ENCODE data around the gene NRXN3. TPM values are rescaled to one million over a fixed set of nuclear protein-coding genes. Genes with fewer than 3 reads are reported as not detected.

The NRXN3 gene
- total RNA-seq, 2 experiments from 2014 or later = not detected

- ChIA-PET CTCF (no interaction called here), POLR2A (no interaction called here)
- H3K9me3 Mint-ChIP-seq = no peaks in the 10 kb centered on the region
- no peak for DNase-seq
- H3K27ac Mint-ChIP-seq = no peak overlapping the region
- H3K36me3 Mint-ChIP-seq = no peaks in the 10 kb centered on the region
- H3K4me3 Mint-ChIP-seq = no peak overlapping the region
- intact Hi-C loops (cut with micrococcal nuclease) = no loop called here
- no peaks in the 10 kb centered on the region for H3K27me3 Mint-ChIP-seq
- no peaks in the 10 kb centered on the region for H3K4me1 Mint-ChIP-seq (ENCODE audit: low read depth)
Measured at GRCh38 chr14:79528828-79529416, 1358.7 kb downstream of the NRXN3 start.

GRCh38 chr14:79530555-79530954, 1360.4 kb downstream of the NRXN3 start:
- Mint-ChIP-seq H3K27ac (no peak overlapping the region), H3K4me1 (ENCODE audit: low read depth) (no peaks in the 10 kb centered on the region), H3K27me3 (no peaks in the 10 kb centered on the region), H3K9me3 (peaks cover 6% of the 10 kb centered on the region), H3K36me3 (no peaks in the 10 kb centered on the region), H3K4me3 (no peak overlapping the region)
- ChIA-PET POLR2A (no interaction called here), CTCF (no interaction called here)
- intact Hi-C loops (cut with micrococcal nuclease) = no loop called here
- no peak for DNase-seq

DNA sequence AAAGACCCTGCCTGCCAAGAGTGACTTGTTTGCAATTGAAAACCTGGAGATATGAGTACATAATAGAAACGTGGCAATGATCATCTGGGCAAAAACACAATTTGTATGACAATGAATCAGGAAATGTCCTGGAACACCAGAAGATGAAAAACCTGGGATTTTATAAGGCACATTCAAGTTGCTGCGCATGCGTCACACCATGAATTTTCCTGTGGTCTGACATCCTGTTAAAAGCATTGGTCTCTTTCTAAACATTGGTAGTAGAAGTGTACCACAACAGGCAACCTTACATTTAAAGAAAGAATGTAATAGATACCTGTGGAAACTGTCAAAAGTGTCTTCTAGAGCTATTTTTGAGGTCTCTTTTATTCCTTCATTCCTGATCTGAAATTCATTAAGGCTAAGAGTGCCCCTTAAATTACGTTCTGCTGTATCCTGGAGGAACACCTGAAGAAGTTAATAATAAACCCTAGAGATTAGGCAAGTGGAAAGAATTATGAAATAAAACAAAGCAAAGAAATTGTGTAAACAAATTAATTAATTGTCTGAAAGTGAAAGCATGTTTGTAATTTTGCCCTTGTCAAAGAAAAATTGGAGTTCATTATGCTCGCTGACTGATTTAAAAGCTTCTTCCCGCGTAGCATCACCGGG, 1364.7 kb downstream of the NRXN3 start:
- Mint-ChIP-seq H3K27me3 (no peaks in the 10 kb centered on the region), H3K4me1 (ENCODE audit: low read depth) (no peaks in the 10 kb centered on the region), H3K36me3 (no peaks in the 10 kb centered on the region), H3K27ac (no peak overlapping the region), H3K4me3 (no peak overlapping the region), H3K9me3 (peaks cover 20% of the 10 kb centered on the region)
- POLR2A ChIA-PET = no interaction called here
- CTCF ChIA-PET = no interaction called here
- DNase-seq = no peak
- intact Hi-C loops (cut with micrococcal nuclease) = no loop called here

- H3K27me3 Mint-ChIP-seq = no peaks in the 10 kb centered on the region
- ChIA-PET POLR2A (no interaction called here), CTCF (no interaction called here)
- H3K9me3 Mint-ChIP-seq = peaks cover 15% of the 10 kb centered on the region
- H3K27ac Mint-ChIP-seq = no peak overlapping the region
- intact Hi-C loops (cut with micrococcal nuclease) = no loop called here
- no peak for DNase-seq
- H3K4me1 Mint-ChIP-seq (ENCODE audit: low read depth) = no peaks in the 10 kb centered on the region
- no peak overlapping the region for H3K4me3 Mint-ChIP-seq
- no peaks in the 10 kb centered on the region for H3K36me3 Mint-ChIP-seq
Measured at GRCh38 chr14:79540394-79540793, 1370.2 kb downstream of the NRXN3 start.

- H3K4me1 Mint-ChIP-seq (ENCODE audit: low read depth) = no peaks in the 10 kb centered on the region
- H3K27me3 Mint-ChIP-seq = no peaks in the 10 kb centered on the region
- ChIA-PET POLR2A (no interaction called here), CTCF (no interaction called here)
- no peak for DNase-seq
- intact Hi-C loops (cut with micrococcal nuclease) = no loop called here
- H3K27ac Mint-ChIP-seq = no peak overlapping the region
- no peak overlapping the region for H3K4me3 Mint-ChIP-seq
- H3K9me3 Mint-ChIP-seq = peaks cover 12% of the 10 kb centered on the region
- H3K36me3 Mint-ChIP-seq = no peaks in the 10 kb centered on the region
Measured at GRCh38 chr14:79542121-79542520, 1371.9 kb downstream of the NRXN3 start.

DNA sequence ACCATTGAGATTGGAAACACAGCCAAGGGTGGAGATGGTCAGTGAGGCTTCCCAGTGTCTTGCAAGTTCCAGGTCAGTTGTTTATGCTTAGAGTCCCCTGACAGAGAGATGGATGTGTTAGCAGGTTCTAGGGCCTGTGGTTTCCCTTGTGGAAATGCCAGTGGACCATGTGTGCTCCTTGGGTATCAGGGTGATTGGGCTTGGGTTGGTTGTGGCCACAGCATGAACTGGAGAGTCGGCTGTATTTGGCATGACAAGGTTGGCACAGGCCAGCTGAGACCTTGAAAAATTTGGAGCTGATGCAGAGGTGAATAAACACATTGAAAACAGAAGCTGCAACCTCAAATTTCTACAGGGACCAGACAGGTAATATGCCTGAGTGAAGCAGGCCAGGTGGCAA, 1373.2 kb downstream of the NRXN3 start:
- no peaks in the 10 kb centered on the region for H3K27me3 Mint-ChIP-seq
- intact Hi-C loops (cut with micrococcal nuclease) = no loop called here
- H3K4me1 Mint-ChIP-seq (ENCODE audit: low read depth) = no peaks in the 10 kb centered on the region
- POLR2A ChIA-PET = no interaction called here
- no peaks in the 10 kb centered on the region for H3K36me3 Mint-ChIP-seq
- H3K9me3 Mint-ChIP-seq = peaks cover 9% of the 10 kb centered on the region
- no peak overlapping the region for H3K4me3 Mint-ChIP-seq
- CTCF ChIA-PET = no interaction called here
- H3K27ac Mint-ChIP-seq = no peak overlapping the region
- no peak for DNase-seq

DNA sequence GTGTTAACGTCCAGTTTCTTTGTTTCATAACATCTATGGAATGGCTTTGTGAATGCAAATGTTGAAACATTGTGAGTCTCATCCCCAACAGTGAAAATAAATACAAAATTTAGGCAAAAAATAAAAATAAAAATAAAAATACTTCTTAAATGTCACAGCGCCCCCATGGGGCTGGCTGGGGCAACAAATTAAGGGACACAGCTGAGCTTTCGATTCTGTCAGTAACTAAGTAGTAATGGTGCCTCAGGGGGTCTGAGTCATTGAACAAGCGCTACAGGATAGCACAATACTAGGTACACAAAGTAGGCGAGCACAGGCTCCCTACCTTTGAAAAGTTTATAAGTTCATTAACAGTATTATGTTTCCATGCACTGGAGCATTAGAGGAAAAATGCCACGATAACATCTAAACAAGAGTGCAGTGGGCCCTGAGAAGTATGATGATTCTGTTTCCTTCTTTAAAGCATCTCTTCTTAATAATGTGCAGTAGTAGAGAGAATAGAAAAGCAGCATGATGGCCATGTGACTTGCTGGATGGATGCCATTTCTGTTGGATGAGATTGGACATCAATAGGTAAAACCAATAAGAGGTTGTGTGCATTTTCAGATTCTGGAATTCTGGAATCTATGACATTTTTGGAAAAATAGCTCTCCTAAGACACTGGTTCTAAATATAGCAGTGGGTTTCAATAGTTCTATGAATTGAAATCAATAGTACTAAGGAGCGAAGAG, 1374.0 kb downstream of the NRXN3 start:
- no peak for DNase-seq
- POLR2A ChIA-PET = no interaction called here
- H3K4me3 Mint-ChIP-seq = no peak overlapping the region
- peaks cover 7% of the 10 kb centered on the region for H3K9me3 Mint-ChIP-seq
- CTCF ChIA-PET = no interaction called here
- H3K27me3 Mint-ChIP-seq = no peaks in the 10 kb centered on the region
- H3K4me1 Mint-ChIP-seq (ENCODE audit: low read depth) = no peaks in the 10 kb centered on the region
- intact Hi-C loops (cut with micrococcal nuclease) = no loop called here
- no peaks in the 10 kb centered on the region for H3K36me3 Mint-ChIP-seq
- no peak overlapping the region for H3K27ac Mint-ChIP-seq

DNA sequence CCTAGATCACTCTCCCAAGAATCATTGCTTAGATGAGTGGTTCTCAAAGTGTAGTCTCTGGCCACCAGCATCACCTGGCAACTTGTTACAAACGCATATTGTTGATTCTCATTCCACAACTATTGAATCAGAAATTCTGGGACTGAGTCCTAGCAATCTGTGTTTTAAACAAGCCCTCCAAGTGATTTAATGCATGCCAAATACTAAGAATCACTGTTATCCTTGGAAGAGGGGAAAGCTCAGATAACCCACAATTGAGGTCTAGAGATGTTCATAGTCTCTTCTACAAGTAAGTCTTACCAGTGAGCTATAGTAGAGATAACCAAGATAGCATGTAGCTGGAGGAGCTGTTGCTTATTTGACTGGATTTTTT, 1374.5 kb downstream of the NRXN3 start:
- H3K27ac Mint-ChIP-seq = no peak overlapping the region
- ChIA-PET POLR2A (no interaction called here), CTCF (no interaction called here)
- no peaks in the 10 kb centered on the region for H3K4me1 Mint-ChIP-seq (ENCODE audit: low read depth)
- peaks cover 6% of the 10 kb centered on the region for H3K9me3 Mint-ChIP-seq
- no peaks in the 10 kb centered on the region for H3K27me3 Mint-ChIP-seq
- no peak for DNase-seq
- H3K4me3 Mint-ChIP-seq = no peak overlapping the region
- intact Hi-C loops (cut with micrococcal nuclease) = no loop called here
- H3K36me3 Mint-ChIP-seq = no peaks in the 10 kb centered on the region

- ChIA-PET CTCF (no interaction called here), POLR2A (no interaction called here)
- no peaks in the 10 kb centered on the region for H3K36me3 Mint-ChIP-seq
- intact Hi-C loops (cut with micrococcal nuclease) = no loop called here
- H3K27ac Mint-ChIP-seq = no peak overlapping the region
- H3K9me3 Mint-ChIP-seq = peaks cover 4% of the 10 kb centered on the region
- no peak overlapping the region for H3K4me3 Mint-ChIP-seq
- no peaks in the 10 kb centered on the region for H3K4me1 Mint-ChIP-seq (ENCODE audit: low read depth)
- H3K27me3 Mint-ChIP-seq = no peaks in the 10 kb centered on the region
- no peak for DNase-seq
Measured at GRCh38 chr14:79548836-79549235, 1378.7 kb downstream of the NRXN3 start.

DNA sequence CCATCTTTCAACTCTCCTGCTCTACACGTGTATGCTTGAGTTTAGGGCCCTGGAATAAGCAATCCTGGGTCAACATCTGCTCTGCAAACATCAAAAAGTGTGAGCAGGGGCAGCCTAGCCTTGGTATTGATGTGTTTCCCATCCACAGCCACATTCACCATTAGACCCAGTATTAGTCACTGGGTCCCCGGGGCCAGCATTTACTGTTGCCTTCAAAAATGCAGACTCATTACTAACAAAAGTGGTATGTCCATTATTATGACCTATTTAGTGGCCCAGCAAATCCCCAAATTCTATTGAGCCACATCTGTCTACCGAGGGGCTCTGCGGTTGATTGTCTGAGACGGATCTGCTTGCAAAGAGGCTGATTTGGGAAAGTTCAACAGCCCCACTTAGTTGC, 1379.3 kb downstream of the NRXN3 start:
- POLR2A ChIA-PET = no interaction called here
- intact Hi-C loops (cut with micrococcal nuclease) = no loop called here
- no peaks in the 10 kb centered on the region for H3K27me3 Mint-ChIP-seq
- CTCF ChIA-PET = no interaction called here
- H3K4me3 Mint-ChIP-seq = no peak overlapping the region
- no peaks in the 10 kb centered on the region for H3K36me3 Mint-ChIP-seq
- peaks cover 4% of the 10 kb centered on the region for H3K9me3 Mint-ChIP-seq
- no peak overlapping the region for H3K27ac Mint-ChIP-seq
- H3K4me1 Mint-ChIP-seq (ENCODE audit: low read depth) = no peaks in the 10 kb centered on the region
- no peak for DNase-seq

- ChIA-PET CTCF (no interaction called here), POLR2A (no interaction called here)
- Mint-ChIP-seq H3K4me3 (no peak overlapping the region), H3K9me3 (no peaks in the 10 kb centered on the region), H3K4me1 (ENCODE audit: low read depth) (no peaks in the 10 kb centered on the region), H3K27ac (no peak overlapping the region), H3K27me3 (no peaks in the 10 kb centered on the region), H3K36me3 (no peaks in the 10 kb centered on the region)
- intact Hi-C loops (cut with micrococcal nuclease) = no loop called here
- no peak for DNase-seq
Measured at GRCh38 chr14:79551523-79551922, 1381.3 kb downstream of the NRXN3 start.

DNA sequence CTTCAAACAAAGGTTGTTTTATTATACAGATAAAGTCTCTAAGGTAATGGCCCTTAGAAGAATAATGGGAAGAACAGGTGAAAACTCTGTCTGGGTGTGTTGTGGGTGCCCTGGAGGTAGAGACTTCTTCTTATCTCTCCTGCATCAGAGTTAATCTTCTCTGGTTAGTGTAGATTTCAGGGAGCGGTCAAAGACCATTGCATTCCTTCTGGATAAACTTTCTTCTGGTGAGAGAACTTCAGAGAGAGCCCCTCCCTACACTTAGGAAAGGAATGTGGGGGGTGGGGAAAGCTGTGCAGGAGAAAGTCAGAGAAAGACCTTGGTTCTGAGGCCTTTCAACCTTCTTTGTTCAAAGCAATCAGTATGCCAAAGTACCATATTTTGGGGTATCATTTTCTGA, 1382.6 kb downstream of the NRXN3 start:
- Mint-ChIP-seq H3K4me1 (ENCODE audit: low read depth) (no peaks in the 10 kb centered on the region), H3K27me3 (no peaks in the 10 kb centered on the region), H3K4me3 (no peak overlapping the region), H3K9me3 (no peaks in the 10 kb centered on the region), H3K27ac (no peak overlapping the region), H3K36me3 (no peaks in the 10 kb centered on the region)
- ChIA-PET POLR2A (no interaction called here), CTCF (no interaction called here)
- DNase-seq = no peak
- intact Hi-C loops (cut with micrococcal nuclease) = no loop called here

DNA sequence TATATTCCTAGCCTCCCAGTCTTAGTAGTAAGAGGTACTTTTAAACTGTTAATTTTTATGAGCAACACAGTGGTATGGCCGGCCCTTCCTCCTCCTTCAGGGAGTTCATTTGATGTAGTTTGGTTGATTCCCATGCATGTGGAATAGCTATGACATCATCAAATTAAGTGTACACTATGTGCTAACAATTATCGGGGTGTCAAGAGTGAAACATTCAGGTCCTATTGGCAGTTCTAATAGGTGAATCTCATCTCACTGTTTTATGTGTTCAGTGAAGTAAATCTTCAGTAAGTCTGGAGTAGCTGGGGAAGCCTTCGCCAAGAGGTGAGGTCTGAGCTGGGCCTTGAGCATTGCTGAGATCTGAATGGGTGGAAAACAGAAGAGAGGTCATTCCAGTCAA, 1384.6 kb downstream of the NRXN3 start:
- DNase-seq = no peak
- ChIA-PET POLR2A (no interaction called here), CTCF (no interaction called here)
- Mint-ChIP-seq H3K4me1 (ENCODE audit: low read depth) (no peaks in the 10 kb centered on the region), H3K36me3 (no peaks in the 10 kb centered on the region), H3K9me3 (no peaks in the 10 kb centered on the region), H3K4me3 (no peak overlapping the region), H3K27ac (no peak overlapping the region), H3K27me3 (no peaks in the 10 kb centered on the region)
- intact Hi-C loops (cut with micrococcal nuclease) = no loop called here

Measured in activated CD4-positive, alpha-beta memory T cell treated with anti-CD3 and anti-CD28 coated beads for 36 hours (primary cell).